DMS79 (cell line): Measurements from ENCODE around the gene SPOCK1.
A peak's percentile ranks its signal among the peaks of the same experiment; 100 is the strongest.

Source experiments
- DNase-seq: peaks from one replicate; lab custom pipeline; 2025; lab: John Stamatoyannopoulos, UW

The SPOCK1 gene

DNA sequence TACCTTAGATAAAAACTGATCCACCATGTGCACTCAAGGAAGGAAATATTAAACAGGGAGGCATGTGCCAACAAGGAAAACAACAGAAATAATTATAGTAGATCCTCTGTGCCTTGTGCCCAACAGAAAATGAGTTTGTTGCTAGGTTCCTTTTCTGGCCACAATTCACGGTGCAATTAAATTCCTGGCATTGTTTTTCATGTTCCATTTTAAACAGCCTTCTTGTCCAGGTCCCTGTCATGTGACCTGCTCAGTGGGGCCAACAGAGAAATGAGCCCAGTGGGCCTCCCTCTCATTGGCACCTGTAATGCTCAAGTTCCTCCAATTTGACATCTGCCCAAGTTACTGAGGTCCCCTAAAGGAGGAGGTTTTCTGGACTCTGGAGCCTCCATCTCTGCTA, 56.5 kb downstream of the SPOCK1 start:
- no peak for DNase-seq

GRCh38 chr5:137441476-137441875, 57.6 kb downstream of the SPOCK1 start:
- DNase-seq = peak; percentile 37

DNA sequence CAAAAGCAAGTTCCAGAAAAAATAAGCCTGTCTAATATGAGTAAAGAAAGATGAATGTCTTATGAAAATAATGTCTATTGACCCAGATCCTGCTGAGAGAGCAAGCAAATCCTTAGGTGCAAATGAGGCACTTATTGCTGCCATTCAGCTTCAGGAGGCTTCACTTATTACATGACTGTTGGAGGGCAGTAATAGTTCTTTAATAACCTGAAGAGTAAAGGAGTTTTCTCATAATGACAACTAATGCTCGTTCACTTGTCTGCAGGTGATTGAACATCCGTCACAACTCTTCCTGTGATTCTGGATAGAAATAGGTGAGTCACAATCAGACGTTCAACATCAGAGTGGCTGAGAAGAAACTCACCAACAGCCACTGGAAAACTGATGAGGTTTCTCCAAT, 58.3 kb downstream of the SPOCK1 start:
- no peak for DNase-seq

GRCh38 chr5:137439645-137440044, 59.5 kb downstream of the SPOCK1 start:
- no peak for DNase-seq

- DNase-seq = no peak
These were observed 60.2 kb downstream of the SPOCK1 start for GRCh38 chr5:137438932-137439331.

DNA sequence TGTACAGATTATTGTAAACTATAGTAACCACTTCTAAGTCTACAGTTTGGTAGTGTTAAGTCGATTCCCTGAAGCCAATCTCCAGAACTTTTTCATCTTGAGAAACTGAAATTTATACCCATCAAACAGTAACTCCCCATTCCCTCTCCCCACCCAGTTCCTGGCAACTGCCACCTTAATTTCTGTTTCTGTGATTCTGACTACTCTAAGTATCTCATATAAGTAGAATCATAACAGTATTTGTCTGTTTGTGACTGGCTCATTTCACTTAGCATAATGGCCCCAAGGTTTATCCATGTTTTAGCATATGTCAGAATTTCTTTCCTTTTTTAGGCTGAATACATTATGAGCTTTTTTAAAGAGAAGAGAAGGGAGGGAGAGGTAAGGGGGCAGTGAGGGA, 61.4 kb downstream of the SPOCK1 start:
- DNase-seq = no peak

- DNase-seq = no peak
These were observed 65.6 kb downstream of the SPOCK1 start for GRCh38 chr5:137433539-137433938.

DNA sequence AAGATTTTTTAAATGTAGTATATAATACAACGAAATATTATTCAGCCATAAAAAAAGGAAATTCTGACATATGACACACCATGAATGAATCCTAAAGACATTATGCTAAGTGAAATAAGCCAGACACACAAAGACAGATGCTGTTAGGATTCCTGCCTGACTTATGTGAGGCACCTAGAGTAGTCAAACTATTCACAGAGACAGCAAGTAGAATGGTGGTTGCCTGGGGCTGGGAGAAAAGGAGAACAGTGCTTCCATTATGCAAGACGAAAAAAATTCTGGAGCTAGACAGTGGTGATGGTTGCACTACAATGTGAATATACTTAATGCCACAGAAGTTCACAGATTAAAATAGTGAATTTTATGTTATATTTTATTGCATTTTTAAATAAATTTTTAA, 66.8 kb downstream of the SPOCK1 start:
- DNase-seq = no peak

GRCh38 chr5:137431051-137431450, 68.1 kb downstream of the SPOCK1 start:
- no peak for DNase-seq

- no peak for DNase-seq
These were observed 83.9 kb downstream of the SPOCK1 start for GRCh38 chr5:137415231-137415681.

DNA sequence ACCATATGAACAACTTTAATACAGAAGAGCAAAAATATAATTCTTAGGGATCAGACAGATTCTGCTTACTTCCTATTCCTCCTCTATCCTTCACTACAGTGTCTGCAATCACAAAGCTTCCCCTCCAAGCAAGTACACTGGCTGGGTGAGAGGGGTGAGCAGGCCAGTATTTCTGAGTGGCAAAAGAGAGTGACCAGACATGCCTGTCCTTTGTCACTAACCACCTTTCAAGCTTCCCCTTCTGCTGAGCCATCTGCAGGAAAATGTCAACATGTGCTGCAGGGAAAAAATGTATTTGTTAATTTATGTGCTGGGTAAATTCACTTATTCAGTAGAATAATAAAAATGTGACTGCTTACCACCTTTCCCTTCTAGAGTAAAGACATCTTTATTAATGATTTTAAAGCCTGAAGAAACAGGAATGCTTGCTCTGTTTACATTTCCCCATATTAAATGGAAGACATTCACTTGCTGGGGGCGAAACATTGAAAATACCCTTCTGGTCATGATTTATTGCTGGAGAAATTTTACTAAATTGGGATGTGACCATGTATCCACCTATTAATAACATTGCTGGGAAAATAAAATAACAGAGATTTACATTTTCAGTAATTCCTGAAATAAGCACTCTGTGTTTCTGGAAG, 84.9 kb downstream of the SPOCK1 start:
- no peak for DNase-seq

GRCh38 chr5:137412136-137412535, 87.0 kb downstream of the SPOCK1 start:
- DNase-seq = no peak

- DNase-seq = no peak
These were observed 88.7 kb downstream of the SPOCK1 start for GRCh38 chr5:137410234-137411010.

GRCh38 chr5:137409736-137410135, 89.4 kb downstream of the SPOCK1 start:
- DNase-seq = no peak

DNA sequence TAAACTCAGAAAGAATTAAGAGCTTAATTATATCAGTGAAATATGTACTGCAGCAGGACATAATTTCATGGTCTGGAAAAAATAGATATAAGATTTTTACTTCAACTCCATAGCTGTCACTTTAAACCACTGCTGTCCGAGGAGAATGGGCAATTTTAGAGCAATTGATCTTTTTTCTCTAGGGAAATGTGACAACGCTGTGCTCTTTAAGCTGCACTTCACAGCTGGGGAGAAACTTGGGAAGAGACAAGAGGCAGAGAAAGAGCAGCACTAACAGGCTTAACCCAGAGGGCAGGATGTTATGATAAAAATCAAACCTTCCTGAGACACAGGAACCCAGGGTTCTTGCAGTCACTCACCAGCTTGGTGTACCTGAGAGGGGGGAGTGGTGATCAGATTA, 92.0 kb downstream of the SPOCK1 start:
- no peak for DNase-seq

DNA sequence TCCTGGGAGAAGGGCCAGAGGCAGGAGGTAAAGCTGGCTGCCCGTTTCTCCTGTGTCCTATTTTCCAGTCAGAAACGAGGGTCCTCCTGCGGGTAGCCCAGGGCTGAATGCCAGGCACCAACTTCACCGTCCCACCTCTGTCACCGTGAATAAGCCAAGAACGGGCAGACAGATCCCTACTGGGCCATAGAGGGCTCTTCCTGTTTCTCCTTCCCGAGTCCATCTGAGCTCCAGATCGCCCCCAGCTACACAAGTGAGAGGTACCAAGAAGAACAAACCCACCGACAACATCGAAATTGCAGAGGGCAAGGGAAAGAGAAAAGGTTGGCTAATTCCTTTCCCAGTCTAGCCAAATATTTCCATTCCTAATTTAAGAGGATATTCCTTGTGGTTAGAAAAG, 93.7 kb downstream of the SPOCK1 start:
- no peak for DNase-seq

- no peak for DNase-seq
These were observed 95.3 kb downstream of the SPOCK1 start for GRCh38 chr5:137403869-137404268.

- no peak for DNase-seq
These were observed 96.5 kb downstream of the SPOCK1 start for GRCh38 chr5:137402436-137403187.

DNA sequence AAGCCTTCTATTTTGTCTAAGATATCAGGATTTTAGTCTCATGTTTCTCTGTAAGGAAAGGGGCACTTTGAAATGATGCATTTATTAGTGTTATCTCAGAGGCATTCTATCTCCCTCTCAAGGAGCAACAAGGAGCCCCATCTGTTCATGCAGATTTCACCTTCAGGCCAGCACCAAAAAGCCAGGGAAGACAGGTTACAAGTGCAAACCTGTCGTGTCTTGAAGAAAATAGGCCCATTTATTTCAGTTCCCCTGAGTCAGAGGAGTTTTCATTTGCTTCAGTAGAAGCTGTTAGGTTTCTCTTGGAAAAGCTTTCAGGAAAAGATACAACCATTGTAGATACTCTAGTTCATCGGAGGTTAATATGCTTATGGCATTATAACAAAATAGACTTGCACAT, 97.2 kb downstream of the SPOCK1 start:
- no peak for DNase-seq

GRCh38 chr5:137400571-137400970, 98.6 kb downstream of the SPOCK1 start:
- peak; percentile 84 for DNase-seq

DNA sequence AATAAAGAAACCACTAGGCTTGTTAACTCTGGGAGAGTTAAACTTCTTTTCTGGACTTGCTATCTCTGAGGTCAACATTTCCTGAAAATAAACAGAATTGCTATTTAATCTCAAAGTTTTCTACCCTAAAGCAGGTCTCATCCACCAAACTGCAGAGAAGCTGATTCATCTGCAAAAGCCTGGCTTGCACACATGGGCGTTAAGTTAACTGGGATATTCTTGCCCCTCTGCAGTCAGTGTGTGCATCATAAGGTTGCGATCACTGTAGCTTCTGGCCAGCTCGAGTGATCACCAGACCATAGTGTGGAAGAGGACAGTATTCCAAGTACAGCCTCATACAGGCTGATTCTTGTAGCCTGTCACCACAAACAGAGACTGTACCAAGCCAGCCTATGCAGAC, 99.2 kb downstream of the SPOCK1 start:
- DNase-seq = no peak

GRCh38 chr5:137398751-137399150, 100.4 kb downstream of the SPOCK1 start:
- no peak for DNase-seq

GRCh38 chr5:137398154-137398553, 101.0 kb downstream of the SPOCK1 start:
- DNase-seq = no peak
